ENCODE results near the gene OSBPL8.
"Not testable (repeated sequence)": the region's sequence is repeated elsewhere in the genome, so short reads cannot be mapped to it uniquely, and the experiment has no call there.

The OSBPL8 gene

DNA sequence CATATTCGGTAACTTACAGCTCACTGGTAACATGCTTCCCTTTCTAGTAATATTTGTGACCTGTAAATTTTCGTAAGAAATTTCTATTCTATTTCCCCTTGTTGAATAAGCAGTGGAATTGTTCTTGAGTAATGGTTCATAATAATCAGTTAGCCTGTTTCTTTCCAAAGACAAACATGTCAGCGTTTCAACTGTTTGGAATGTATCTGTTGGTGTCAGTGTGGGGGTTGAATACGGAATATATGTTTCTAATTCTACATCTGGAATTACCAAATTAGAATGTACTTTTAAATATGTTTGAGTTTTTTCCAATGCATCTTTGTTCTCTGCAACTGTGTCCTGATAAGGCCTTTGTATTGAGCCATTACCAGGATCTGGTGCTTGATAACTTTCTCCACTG lies 213.3 kb downstream of the OSBPL8 start:
- no peak for DNase-seq

DNA sequence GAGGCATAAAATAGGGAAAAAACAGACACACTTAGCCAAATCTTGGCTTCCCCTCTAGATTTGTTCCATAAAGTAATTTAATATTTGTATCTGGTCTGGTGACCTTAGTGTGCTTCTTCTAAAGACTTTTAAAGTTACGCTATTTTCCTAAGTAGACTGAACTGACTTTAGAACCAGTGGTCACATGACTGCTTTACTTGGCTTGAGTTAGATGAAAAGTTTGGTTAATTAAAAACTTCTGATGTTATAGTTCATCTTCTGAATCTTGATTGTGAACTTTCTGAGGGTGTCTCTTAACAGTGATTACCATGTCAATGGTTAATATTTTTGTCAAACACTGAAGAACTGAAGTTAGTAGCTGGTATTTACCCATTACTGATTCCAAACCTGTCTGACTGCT lies 214.0 kb downstream of the OSBPL8 start:
- DNase-seq, result no peak

DNA sequence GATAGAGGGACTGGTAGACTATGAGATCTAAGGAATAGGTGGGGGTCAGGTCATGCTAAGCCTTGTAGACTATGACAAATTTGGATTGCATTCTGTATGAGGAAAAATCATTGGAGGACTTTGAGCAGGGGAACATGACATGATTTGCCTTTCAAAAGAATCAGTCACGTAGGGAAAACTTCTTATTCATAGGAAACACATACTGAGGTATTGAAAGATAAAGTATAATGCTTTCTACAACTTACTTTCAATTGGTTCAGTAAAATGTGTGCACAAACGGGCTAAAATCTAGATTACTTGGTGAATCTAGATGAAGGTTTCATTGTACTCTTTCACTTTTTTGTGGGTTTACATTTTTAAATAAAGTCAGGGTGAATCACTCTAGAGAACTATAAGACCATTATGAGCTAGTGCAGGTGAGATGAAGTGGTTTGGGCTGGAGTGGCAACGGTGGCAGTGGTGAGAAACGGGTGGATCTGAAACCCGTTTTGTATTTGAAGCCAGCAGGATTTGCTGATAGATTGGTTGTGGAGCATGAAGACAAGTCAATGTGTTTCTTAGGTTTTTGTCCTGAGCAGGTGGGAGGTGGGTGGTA lies 218.0 kb downstream of the OSBPL8 start:
- DNase-seq, result no peak

DNA sequence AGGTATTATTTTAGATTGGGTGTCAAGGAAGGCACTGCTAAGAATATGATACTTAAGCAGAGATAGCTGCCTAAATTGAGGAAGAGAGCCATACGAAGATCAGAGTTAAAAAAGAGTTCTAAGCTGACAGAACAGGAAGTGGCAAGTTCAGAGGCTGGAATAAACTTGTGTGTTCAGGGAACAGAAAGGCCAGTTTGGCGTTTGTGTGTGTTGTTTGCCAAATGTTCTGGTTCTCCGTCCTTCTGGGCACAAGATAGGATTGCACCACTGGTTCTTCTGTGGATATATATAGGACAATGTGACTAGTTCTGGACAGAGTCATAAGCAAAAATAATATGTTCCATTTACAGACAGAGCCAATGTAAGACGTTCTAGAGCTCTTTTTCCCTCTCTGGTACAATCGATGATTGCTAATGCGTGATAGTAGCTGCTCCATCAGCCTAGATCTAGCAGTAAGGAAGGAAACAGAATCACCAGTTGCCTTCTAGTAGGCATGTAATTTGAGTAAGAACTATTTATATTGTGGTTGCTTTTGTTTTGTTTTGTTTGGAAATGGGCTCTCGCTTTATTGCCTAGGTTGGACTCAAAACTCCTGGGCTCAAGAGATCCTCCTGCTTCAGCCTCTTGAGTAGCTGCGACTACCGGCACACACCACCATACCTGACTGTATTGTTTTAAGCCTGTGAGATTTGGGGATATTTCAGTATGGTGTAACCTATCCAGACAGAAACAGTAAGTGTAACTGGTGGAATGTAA lies 218.7 kb downstream of the OSBPL8 start:
- no peak for DNase-seq

DNA sequence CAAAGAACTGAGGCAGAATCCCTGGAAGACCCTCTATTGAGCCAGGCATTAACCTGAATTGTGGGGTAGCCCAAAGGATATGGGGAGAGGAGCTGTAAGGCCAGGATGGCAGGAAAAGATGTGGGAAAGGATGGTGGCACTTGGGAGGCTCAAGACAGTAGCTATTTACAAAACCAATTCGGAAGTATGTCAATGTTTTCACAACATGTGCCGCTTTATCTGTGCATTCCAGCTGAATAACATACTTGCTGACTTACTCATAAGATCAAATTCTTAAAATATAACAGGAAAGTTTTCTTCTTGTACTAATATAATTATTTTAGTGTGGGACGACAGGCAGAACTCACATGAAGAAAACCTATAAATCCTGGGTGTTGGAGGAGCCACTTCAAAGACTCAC lies 222.0 kb downstream of the OSBPL8 start:
- DNase-seq, result no peak

DNA sequence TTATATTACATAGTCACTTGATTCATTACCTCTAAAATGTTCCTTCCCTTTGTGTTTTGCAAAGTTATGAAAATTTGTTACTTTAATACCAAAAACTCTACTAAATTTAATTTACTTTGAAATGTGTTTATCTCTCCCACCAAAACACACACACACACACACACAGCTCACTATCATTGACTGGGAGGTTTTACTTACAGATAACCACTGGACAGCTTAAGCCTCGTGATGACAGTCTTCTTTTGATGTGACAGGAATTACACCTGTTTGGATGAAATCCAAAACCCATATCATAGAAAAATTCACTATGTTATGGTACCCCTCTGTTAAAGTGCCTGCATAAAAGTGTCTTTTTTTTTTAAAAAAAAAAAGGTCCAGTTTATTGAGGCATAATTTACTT lies 227.0 kb downstream of the OSBPL8 start:
- no peak for DNase-seq

DNA sequence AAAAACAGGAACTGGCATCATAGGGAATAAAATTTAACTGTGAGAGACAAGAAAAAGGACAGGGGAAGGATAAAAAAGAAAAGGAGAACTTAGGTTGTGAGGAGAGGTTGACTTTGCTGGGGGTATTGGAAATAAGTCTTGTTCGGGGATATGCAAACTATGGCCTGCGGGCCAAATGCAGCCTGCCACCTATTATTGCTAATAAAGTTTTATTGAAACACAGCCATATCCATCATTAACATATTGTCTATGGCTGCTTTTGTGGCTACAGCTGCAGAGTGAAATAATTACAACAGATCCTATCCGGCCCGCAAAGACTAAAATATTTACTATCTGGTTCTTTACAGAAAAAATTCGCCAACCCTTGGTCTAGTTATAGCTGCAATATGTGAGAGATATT lies 230.0 kb downstream of the OSBPL8 start:
- DNase-seq, result no peak

DNA sequence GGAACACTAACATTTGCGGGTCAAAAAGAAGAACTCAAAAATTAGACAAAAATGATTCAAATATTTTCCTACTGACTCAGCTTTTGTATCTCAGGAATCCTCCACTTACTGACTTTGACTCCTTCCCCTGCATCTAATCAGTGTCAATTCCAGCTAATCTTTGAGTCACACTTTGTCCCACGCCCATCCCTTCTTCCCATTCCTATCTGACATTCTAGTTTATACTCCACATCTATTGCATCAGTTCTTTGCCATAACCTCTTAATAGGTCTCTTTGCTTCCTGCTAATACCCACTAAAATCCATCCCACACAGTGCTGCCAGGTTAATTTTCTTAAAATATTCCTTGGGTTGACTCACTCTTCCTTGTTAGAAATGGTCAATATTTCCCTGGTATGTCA lies 230.4 kb downstream of the OSBPL8 start:
- no peak for DNase-seq

DNA sequence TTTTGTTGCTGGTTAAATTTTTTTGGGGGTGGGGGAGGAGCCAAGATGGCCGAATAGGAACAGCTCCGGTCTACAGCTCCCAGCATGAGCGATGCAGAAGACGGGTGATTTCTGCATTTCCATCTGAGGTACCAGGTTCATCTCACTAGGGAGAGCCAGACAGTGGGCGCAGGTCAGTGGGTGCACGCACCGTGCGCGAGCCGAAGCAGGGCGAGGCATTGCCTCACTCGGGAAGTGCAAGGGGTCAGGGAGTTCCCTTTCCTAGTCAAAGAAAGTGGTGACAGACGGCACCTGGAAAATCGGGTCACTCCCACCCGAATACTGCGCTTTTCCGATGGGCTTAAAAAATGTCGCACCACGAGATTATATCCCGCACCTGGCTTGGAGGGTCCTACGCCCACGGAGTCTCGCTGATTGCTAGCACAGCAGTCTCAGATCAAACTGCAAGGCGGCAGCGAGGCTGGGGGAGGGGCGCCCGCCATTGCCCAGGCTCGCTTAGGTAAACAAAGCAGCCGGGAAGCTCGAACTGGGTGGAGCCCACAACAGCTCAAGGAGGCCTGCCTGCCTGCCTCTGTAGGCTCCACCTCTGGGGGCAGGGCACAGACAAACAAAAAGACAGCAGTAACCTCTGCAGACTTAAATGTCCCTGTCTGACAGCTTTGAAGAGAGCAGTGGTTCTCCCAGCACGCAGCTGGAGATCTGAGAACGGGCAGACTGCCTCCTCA lies 239.8 kb downstream of the OSBPL8 start:
- DNase-seq, result not testable (repeated sequence)

DNA sequence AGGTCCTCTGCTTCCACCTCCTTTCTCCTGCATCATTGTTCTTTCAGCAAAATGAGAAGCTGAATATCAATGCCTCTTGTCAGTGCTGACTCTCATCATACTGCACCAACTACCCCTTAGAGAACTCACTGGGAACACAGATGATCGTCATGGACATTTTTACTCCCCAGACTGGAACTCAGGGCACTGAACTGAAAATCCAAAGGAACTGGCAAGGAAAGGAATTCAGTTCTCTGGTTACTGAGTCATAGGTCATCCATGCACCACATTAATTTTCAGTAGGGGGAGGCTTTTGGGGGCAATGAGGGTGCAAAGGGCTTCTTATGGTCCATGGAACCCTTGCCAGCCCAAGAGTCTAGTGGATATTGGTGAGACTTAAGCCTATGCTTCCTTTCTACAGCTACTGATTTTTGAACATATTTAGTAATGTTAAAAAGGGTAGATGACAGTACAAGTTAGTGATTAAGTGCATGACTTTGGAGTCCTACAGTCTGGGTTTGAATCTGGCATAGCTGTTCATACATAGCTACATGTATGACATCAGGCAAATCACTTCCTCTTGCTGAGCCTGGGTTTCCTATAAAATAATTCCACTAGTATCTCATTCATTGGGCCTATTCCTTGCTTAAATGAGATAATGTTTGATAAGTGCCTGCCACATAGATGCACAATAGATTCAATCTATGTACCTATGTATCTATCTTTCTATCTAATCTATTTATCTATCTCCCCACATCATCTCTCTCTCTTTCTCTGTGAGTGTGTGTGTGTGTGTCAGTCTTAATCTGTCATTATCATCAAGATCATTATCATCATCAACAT lies 240.6 kb downstream of the OSBPL8 start:
- DNase-seq, result no peak

DNA sequence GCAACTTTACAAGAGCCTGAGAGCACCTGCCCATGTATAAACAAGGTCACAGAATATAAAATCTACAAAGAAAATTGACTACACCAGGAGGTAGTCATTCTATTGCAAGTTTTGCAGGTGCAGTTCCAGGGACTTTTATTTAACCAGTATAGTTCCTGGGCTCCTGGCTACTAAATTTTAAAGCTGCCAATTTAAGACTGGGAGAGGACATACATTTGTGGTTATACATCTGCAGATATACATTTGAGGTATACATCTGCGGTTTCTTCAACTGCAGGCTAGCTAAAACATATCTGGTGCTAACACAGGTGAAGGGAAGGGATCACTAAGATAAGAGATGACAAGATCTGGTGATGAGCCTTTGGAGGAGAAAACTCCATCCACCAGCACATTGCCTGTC lies 241.6 kb downstream of the OSBPL8 start:
- DNase-seq, result no peak

DNA sequence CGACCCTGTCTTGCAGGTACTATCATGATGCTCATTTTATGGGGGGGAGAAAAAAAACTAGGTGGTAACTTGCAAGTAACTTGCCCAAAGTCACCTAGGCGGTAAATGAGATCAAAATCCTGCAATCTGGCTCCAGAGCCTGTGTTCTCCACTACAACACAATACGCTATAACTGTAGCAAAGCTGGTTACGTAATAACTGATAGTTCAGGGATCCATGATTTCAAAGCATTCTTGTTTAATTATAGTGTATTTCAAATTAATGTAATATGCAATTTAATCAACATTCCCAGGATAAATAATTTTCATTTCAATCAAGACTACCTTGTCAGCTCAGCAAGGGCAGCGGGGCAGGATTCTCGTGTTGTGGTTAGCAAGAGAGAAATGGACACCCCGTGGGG lies 243.1 kb downstream of the OSBPL8 start:
- DNase-seq, result no peak

DNA sequence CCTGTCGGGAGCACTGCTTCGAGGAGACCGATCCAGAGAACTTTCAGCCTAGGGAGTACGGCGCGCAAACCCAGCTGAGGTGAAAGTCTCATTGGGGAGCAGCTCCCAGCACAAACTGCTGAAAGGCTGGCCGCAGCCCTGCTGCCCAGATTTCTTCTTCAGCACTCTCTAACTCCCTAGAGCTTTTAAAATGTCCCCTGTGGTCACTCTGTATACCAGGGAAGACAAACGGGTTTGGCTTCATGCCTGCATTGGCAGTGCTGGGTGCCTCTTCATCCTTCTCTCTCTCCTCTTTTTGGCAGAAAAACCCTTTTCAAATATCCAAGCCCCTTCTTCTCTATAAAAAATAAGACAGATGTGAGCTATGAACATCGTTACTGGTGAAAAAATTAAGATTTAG lies 246.3 kb downstream of the OSBPL8 start:
- DNase-seq, result no peak

DNA sequence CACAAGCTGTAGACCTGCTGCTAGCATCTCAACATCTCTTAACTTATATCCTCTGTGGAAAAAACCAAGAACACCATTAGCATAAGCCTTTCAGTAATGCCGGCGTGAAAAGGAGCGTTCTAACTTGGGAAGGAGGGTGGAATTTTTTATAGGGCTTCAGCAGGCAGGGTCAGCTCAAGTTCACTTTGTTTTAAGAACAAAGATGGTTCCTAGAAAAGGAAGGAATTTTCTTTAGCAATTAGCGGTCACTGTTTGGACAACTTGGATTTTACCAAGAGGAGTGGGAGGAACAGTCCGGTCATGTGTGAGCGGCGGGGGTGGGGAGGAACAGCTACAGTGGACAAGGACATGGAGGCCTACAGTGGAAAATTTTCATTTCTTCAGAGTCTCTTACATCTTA lies 247.3 kb downstream of the OSBPL8 start:
- no peak for DNase-seq

DNA sequence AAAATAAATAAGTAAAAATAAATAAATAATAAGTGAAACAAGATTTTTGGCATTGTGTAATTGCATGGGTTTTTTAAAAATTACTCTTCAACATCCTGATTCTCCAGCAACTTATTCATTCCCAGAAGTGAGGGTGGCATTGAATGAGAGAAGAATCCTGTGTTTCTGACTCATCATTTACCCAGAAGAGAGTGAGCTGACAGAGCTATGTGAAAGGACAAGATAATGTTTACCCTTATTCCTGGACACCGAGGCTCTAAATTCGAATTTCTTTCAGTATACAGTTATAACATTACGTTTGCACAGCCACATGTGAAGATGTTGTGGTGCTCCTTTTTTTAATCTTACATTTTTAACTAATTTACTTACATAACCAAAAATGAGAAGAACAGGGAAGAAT lies 247.8 kb downstream of the OSBPL8 start:
- DNase-seq, result no peak

DNA sequence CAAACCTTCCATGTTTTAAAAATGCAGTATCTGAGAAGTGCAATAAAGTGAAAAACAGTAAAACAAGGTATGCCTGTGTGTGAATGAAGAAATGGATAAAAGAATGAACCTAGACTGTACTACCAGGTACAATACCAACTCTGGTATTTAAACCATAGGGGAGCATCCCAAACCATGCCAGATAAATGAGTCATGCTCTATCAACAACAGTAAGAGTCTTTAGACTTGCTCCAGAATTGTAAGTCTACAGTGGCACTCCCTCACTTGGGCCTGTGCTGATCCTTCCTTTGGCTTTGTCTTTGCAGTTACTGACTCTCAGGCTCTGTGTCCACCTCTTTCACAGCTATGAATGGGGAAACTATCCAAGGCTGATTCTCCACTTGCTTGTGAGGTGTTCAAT lies 249.5 kb downstream of the OSBPL8 start:
- no peak for DNase-seq

DNA sequence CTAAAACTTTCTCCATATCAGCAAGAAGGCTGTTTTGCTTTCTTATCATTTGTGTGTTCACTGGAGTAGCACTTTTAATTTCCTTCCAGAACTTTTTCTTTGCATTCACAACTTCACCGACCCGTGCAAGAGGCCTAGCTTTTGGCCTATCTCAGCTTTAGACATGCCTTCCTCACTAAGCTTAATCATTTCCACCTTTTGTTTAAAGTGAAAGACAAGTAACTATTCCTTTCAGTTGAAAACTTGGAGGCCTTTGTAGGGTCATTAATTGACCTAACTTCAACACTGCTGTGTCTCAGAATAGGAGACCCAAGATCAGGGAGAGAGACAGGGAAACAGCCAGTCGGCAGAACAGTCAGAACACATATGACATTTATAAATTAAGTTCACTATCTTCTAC lies 250.7 kb downstream of the OSBPL8 start:
- no peak for DNase-seq

DNA sequence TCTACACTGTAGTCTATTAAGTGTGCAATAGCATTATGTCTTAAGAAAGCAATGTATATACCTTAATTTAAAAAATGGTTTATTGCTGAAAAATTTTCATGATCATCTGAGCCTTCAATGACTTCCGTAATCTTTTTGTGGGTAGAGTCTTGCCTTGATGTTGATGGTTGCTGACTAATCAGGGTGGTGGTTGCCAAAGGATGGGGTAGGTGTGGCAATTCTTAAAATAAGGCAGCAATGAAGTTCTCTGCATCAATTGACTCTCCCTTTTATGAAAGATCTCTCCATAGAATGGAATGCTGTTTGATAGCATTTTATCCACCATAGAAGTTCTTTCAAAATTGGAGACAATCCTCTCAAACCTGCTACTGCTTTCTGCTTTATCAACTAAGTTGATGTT lies 252.5 kb downstream of the OSBPL8 start:
- DNase-seq, result no peak

DNA sequence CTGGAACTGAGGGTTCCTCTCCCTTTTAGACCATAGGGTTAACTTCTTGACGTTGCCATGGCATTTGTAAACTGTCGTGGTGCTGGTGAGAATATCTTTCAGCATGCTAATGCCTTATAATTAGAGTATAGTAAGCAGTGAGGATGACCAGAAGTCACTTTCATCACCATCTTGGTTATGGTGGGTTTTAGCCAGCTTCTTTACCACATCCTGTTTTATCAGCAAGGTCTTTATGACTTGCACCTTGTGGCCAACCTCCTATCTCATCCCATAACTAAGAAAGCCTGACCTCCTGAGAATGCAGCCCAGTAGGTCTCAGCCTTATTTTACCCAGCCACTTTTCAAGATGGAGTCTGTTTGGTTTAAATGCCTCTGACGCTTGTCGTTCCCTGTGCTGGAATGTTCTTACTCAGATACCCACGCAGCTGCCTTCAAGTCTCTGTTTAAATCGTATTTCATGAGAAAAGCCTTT lies 255.5 kb downstream of the OSBPL8 start:
- no peak for DNase-seq

DNA sequence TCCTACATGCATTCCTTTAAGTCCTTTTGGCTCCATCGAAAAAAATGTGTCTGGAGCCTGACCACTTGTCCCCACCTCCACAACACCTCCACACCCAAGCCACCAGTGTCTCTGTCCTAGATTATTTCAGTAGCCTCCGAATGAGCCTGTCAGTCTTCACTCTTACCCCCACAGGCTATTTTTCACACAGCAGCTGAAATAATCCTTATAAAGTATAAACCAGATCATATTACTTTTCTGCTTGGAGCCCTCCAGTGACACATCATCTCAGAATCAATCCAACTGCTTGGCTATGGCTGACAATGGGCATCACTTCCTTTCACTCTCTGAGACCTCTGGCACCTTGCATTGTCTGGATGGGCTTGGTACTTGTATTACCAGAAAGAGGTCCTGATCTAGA lies 256.2 kb downstream of the OSBPL8 start:
- DNase-seq, result no peak

Measured in SHP77 (cell line).